H1 (cell line): Measurements from ENCODE around the gene JMJD1C. TPM values are rescaled to one million over a fixed set of nuclear protein-coding genes. Genes with fewer than 3 reads are reported as not detected.

Source experiments
- CTCF ChIA-PET: fragments of 300-600 bp; sonication (Branson Sonifier 250); formaldehyde crosslinking; loops from one replicate; lab custom pipeline; 2021; ENCODE audit not compliant: partially characterized antibody; lab: Charles Lee
- POLR2A ChIA-PET: fragments of 300-600 bp; sonication (Branson Sonifier 250); formaldehyde crosslinking; loops from one replicate; lab custom pipeline; 2021; ENCODE audit warnings: inconsistent platforms; ENCODE audit not compliant: partially characterized antibody; lab: Charles Lee
- DNase-seq, 2 experiments: peaks; one replicate each; pipeline versions ENCODE4 v3.0.0 to v3.0.0-alpha.2; 2010 to 2022; ENCODE audit warnings: low spot score in 2 of 2, low read depth in 1 of 2, mixed read lengths in 1 of 2
- FAIRE-seq: peaks from 2 replicates; lab custom pipeline; 2011; peaks lifted over from hg19 to GRCh38; lab: Jason Lieb, UNC
- H2AFZ ChIP-seq: 2 replicates; pipeline ENCODE4 v1.8.1; 2012; ENCODE audit warnings: low read length, inconsistent platforms
- H2AK5ac ChIP-seq: 2 replicates; pipeline ENCODE4 v1.6.1; 2013; ENCODE audit warnings: low read depth, low read length
- H2BK120ac ChIP-seq: replicated peaks from 2 replicates; pipeline ENCODE3; 2013; ENCODE audit warnings: low read depth, low read length, inconsistent platforms
- H2BK12ac ChIP-seq: 2 replicates; pipeline ENCODE4 v1.6.1; 2013; ENCODE audit warnings: low read depth, low read length
- H2BK15ac ChIP-seq: 2 replicates; pipeline ENCODE4 v1.6.1; 2013; ENCODE audit warnings: low read length
- H2BK20ac ChIP-seq: 2 replicates; pipeline ENCODE4 v1.6.1; 2013; ENCODE audit warnings: low read length
- H2BK5ac ChIP-seq: 2 replicates; pipeline ENCODE4 v1.6.1; 2013; ENCODE audit warnings: low read depth, low read length
- H3K14ac ChIP-seq: 2 replicates; pipeline ENCODE4 v1.6.1; 2013; ENCODE audit warnings: inconsistent platforms; ENCODE audit not compliant: insufficient read length
- H3K18ac ChIP-seq: 2 replicates; pipeline ENCODE4 v1.6.1; 2013; ENCODE audit warnings: low read length; ENCODE audit errors: extremely low read depth
- H3K23ac ChIP-seq: 2 replicates; pipeline ENCODE4 v1.6.1; 2013; ENCODE audit warnings: inconsistent platforms; ENCODE audit not compliant: insufficient read length
- H3K23me2 ChIP-seq: 2 replicates; pipeline ENCODE4 v1.6.1; 2013; ENCODE audit warnings: low read depth, low read length
- H3K27ac ChIP-seq: 2 replicates; pipeline ENCODE4 v1.6.1; 2011; ENCODE audit warnings: low read depth, low read length, inconsistent platforms
- H3K27me3 ChIP-seq, 4 experiments: replicated peaks in 1 of 4; 1 replicate in 1 of 4; 2 replicates in 3 of 4; pipeline versions ENCODE4 v1.6.1 to v1.8.1; 2011 to 2013; ENCODE audit warnings: low read length in 3 of 4, mild to moderate bottlenecking in 3 of 4, inconsistent platforms in 2 of 4, mixed read lengths in 2 of 4, moderate library complexity in 1 of 4; ENCODE audit not compliant: control insufficient read depth in 3 of 4, insufficient read depth in 3 of 4; ENCODE audit errors: extremely low read depth in 1 of 4
- H3K36me3 ChIP-seq, 4 experiments: 2 replicates each; pipeline versions ENCODE4 v1.6.1 to v1.8.1; 2011 to 2013; ENCODE audit warnings: mild to moderate bottlenecking in 4 of 4, low read length in 3 of 4, moderate library complexity in 2 of 4, control low read depth in 1 of 4, inconsistent platforms in 1 of 4; ENCODE audit not compliant: insufficient read depth in 4 of 4, control insufficient read depth in 2 of 4
- H3K4ac ChIP-seq: replicated peaks from 2 replicates; pipeline ENCODE3; 2013; ENCODE audit warnings: low read length, low read depth, mixed read lengths, inconsistent platforms; ENCODE audit not compliant: insufficient read length
- H3K4me1 ChIP-seq, 4 experiments: replicated peaks in 1 of 4; 1 replicate in 1 of 4; 2 replicates in 3 of 4; pipeline versions ENCODE4 v1.6.1 to v1.8.1; 2011 to 2013; ENCODE audit warnings: low read length in 3 of 4, inconsistent platforms in 2 of 4, mixed read lengths in 1 of 4; ENCODE audit not compliant: insufficient read depth in 4 of 4, control insufficient read depth in 3 of 4
- H3K4me2 ChIP-seq, 2 experiments: 2 replicates each; pipeline versions ENCODE4 v1.6.1 to v1.8.1; 2011 to 2013; ENCODE audit warnings: low read depth in 2 of 2, low read length in 2 of 2, control low read depth in 1 of 2, inconsistent platforms in 1 of 2, mild to moderate bottlenecking in 1 of 2; ENCODE audit not compliant: insufficient read depth in 1 of 2
- H3K4me3 ChIP-seq, 4 experiments: fragments of 200-600, 300-600 bp in 1 of 4; sonication (generic), shearing (Covaris generic), sonication (Bioruptor Twin) in 1 of 4; 2 replicates each; pipeline versions ENCODE4 v1.5.1 to v1.8.1; 2011 to 2016; ENCODE audit warnings: low read length in 4 of 4, low read depth in 3 of 4, control low read depth in 2 of 4, inconsistent platforms in 2 of 4, mild to moderate bottlenecking in 2 of 4, mixed read lengths in 1 of 4, moderate library complexity in 1 of 4; ENCODE audit not compliant: insufficient read depth in 2 of 4; ENCODE audit errors: extremely low read depth in 1 of 4
- H3K56ac ChIP-seq: replicated peaks from 2 replicates; pipeline ENCODE3; 2013; ENCODE audit warnings: low read depth, mild to moderate bottlenecking, mixed read lengths, low read length, inconsistent platforms; ENCODE audit not compliant: insufficient read length
- H3K79me1 ChIP-seq: 2 replicates; pipeline ENCODE4 v1.6.1; 2013; ENCODE audit warnings: low read depth, low read length, control low read depth
- H3K79me2 ChIP-seq, 2 experiments: 2 replicates each; pipeline versions ENCODE4 v1.6.1 to v1.8.1; 2012 to 2013; ENCODE audit warnings: low read length in 2 of 2, mild to moderate bottlenecking in 2 of 2, inconsistent platforms in 1 of 2; ENCODE audit not compliant: insufficient read depth in 2 of 2, control insufficient read depth in 1 of 2
- H3K9ac ChIP-seq, 4 experiments: replicated peaks in 1 of 4; 1 replicate in 1 of 4; 2 replicates in 3 of 4; pipeline versions ENCODE4 v1.6.1 to v1.8.1; 2011 to 2013; ENCODE audit warnings: low read depth in 3 of 4, low read length in 3 of 4, control low read depth in 2 of 4, mild to moderate bottlenecking in 2 of 4, moderate library complexity in 2 of 4, inconsistent platforms in 1 of 4; ENCODE audit errors: extremely low read depth in 1 of 4
- H3K9me3 ChIP-seq, 2 experiments: 2 replicates each; pipeline versions ENCODE4 v1.6.1 to v1.8.1; 2012 to 2013; ENCODE audit warnings: mild to moderate bottlenecking in 2 of 2, moderate library complexity in 2 of 2, control low read depth in 1 of 2, inconsistent platforms in 1 of 2, low read depth in 1 of 2, low read length in 1 of 2, mixed read lengths in 1 of 2; ENCODE audit not compliant: insufficient read depth in 2 of 2
- H4K20me1 ChIP-seq, 2 experiments: replicated peaks in 1 of 2; 2 replicates each; pipeline versions ENCODE3 to v1.8.1; 2011 to 2013; ENCODE audit warnings: inconsistent platforms in 2 of 2, low read length in 2 of 2, mild to moderate bottlenecking in 1 of 2; ENCODE audit not compliant: insufficient read depth in 2 of 2, control insufficient read depth in 1 of 2
- H4K5ac ChIP-seq: 2 replicates; pipeline ENCODE4 v1.6.1; 2013; ENCODE audit warnings: low read length, low read depth, mixed read lengths, inconsistent platforms; ENCODE audit not compliant: insufficient read length
- H4K8ac ChIP-seq: 2 replicates; pipeline ENCODE4 v1.8.0; 2013; ENCODE audit warnings: mild to moderate bottlenecking, moderate library complexity, low read length, inconsistent platforms; ENCODE audit not compliant: insufficient read depth; ENCODE audit errors: extremely low read depth
- H4K91ac ChIP-seq: replicated peaks from 2 replicates; pipeline ENCODE3; 2013; ENCODE audit warnings: low read length, mixed read lengths, inconsistent platforms; ENCODE audit not compliant: insufficient read length
- CBX5 ChIP-seq: fragments of 300-800, 300-1000 bp; sonication (generic); IDR thresholded peaks from 2 replicates; pipeline ENCODE4 v1.7.1; 2016; ENCODE audit warnings: antibody characterized with exemption, low read length, low read depth
- CHD1 ChIP-seq: IDR thresholded peaks from 2 replicates; pipeline ENCODE4 v1.6.1; 2012; ENCODE audit warnings: low read depth, low read length, improper control_type of control experiment
- GTF2F1 ChIP-seq: IDR thresholded peaks from 2 replicates; pipeline ENCODE4 v1.6.1; 2012; ENCODE audit warnings: low read depth, low read length, improper control_type of control experiment, borderline replicate concordance
- HDAC2 ChIP-seq, 2 experiments: fragments of 300-600 bp in 1 of 2; sonication (generic) in 1 of 2; IDR thresholded peaks; 2 replicates each; pipeline ENCODE4 v1.6.1; 2011 to 2012; ENCODE audit warnings: low read depth in 2 of 2, low read length in 2 of 2, mild to moderate bottlenecking in 2 of 2, moderate library complexity in 2 of 2, borderline replicate concordance in 1 of 2, inconsistent platforms in 1 of 2
- JUN ChIP-seq: IDR thresholded peaks from 2 replicates; pipeline ENCODE4 v1.6.1; 2011; ENCODE audit warnings: low read depth, mild to moderate bottlenecking, improper control_type of control experiment, low read length
- NANOG ChIP-seq: IDR thresholded peaks from 2 replicates; pipeline ENCODE4 v1.6.1; 2011; ENCODE audit warnings: low read length, low read depth, mild to moderate bottlenecking, inconsistent platforms; ENCODE audit not compliant: insufficient read depth, poor library complexity, severe bottlenecking
- NRF1 ChIP-seq: IDR thresholded peaks from 2 replicates; pipeline ENCODE4 v1.6.1; 2011; ENCODE audit warnings: mild to moderate bottlenecking, low read depth, low read length, improper control_type of control experiment
- POU5F1 ChIP-seq: IDR thresholded peaks from 2 replicates; pipeline ENCODE4 v1.6.1; 2011; ENCODE audit warnings: low read depth, mild to moderate bottlenecking, low read length, moderate library complexity
- RAD21 ChIP-seq, 2 experiments: IDR thresholded peaks in 1 of 2; conservative IDR thresholded peaks in 1 of 2; 2 replicates each; pipeline ENCODE4 v1.6.1; 2011; ENCODE audit warnings: low read depth in 2 of 2, low read length in 2 of 2, improper control_type of control experiment in 1 of 2, inconsistent platforms in 1 of 2, mild to moderate bottlenecking in 1 of 2, moderate library complexity in 1 of 2
- SAP30 ChIP-seq: fragments of 300-600 bp; sonication (generic); IDR thresholded peaks from 2 replicates; pipeline ENCODE4 v1.7.1; 2012; ENCODE audit warnings: low read length, moderate library complexity, mild to moderate bottlenecking, inconsistent platforms; ENCODE audit not compliant: insufficient read depth, insufficient replicate concordance
- SP1 ChIP-seq: IDR thresholded peaks from 2 replicates; pipeline ENCODE4 v1.6.1; 2011; ENCODE audit warnings: low read depth, low read length
- SP2 ChIP-seq: IDR thresholded peaks from 2 replicates; pipeline ENCODE4 v1.6.1; 2012; ENCODE audit warnings: mild to moderate bottlenecking, low read length, inconsistent platforms
- WGBS, 2 experiments: shearing (Covaris generic) in 1 of 2; methylation state at CpG; one replicate each; pipeline versions ENCODE4 v1.1.6 to v1.1.7; 2013 to 2015; ENCODE audit warnings: low lambda C conversion rate in 2 of 2, mixed read lengths in 2 of 2, inconsistent platforms in 1 of 2, low coverage in 1 of 2, missing lambda C conversion rate in 1 of 2; ENCODE audit not compliant: insufficient replicate concordance in 2 of 2, insufficient coverage in 1 of 2, insufficient read length in 1 of 2; ENCODE audit errors: extremely low coverage in 1 of 2, missing lambda C conversion rate in 1 of 2; 5-methylcytosine and 5-hydroxymethylcytosine counted together
- polyA plus RNA-seq, 7 experiments: library from polyadenylated mRNA; depleted of rRNA in 3 of 7; stranded (reverse) in 5 of 7; unstranded in 2 of 7; fragments of >200 nt in 5 of 7; fragments of 200-250 nt in 2 of 7; gene quantifications; 1 replicate in 5 of 7; 2 replicates in 1 of 7; 4 replicates in 1 of 7; pipeline versions ENCODE4 v1.2.1 to v1.2.3, GENCODE V29; 2011 to 2013; ENCODE audit warnings: missing spikeins in 2 of 7, mixed read lengths in 2 of 7
- total RNA-seq: library from RNA; stranded (reverse); fragmentation: NEBNext Ultra II Directional; extraction: Animal tissue kit (Norgen Biotek cat#: 25700); gene quantifications from 2 replicates; pipeline ENCODE4 v1.2.1, GENCODE V29; 2021

Gene JMJD1C
- total and polyA plus RNA-seq, 2 of the 8 experiments (the other 6 are each of a cell fraction or from before 2014, with no cell fraction given) = 54.5 to 210 TPM

DNA sequence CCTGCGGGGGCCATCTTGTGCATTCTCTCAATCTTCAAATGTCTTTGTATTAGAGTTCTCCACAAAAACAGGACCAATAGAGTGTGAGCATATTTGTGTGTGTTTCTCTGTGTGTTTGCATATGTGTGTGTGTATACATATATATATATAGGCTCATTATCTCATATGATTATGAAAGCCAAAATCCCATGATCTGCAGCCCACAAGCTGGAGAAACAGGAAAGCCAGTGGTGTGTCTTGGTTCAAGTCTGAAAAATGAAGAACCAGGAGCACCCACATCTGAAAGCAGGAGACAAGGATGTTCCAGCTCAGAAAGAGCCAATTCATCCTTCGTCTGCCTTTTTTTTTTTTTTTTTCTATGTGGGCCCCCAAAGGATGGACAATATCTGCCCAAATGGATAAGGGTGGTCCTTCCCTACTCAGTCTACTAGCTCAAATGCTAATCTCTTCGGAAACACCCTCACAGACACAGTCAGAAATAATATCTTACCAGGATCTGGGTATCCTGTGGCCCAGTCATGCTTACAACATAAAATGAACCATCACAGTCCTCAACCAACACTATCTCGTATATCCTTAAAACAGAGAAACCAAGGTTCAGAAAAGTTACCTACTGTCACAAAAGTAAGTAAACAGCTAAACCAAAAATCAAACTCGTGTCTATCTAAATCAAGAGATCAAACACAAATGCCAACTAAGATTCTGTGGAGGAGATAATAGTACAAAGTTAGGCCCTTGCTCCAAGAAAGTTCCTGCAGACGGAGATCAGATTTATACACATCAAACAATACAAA lies 141.9 kb downstream of the JMJD1C start:
- no peaks in the 10 kb centered on the region; the same call in none of the 2 replicates for H3K79me1 ChIP-seq
- H4K8ac ChIP-seq = no peak overlapping the region
- H3K56ac ChIP-seq = no peak overlapping the region
- no peak overlapping the region for H3K4ac ChIP-seq
- H3K27me3 ChIP-seq = no peaks in the 10 kb centered on the region
- no peak overlapping the region for H2BK120ac ChIP-seq
- CTCF ChIA-PET = interaction anchor here (0.6 to 1.6 kb wide), 4 partner anchors 49 to 353 kb away, joined by 3 to 6 read pairs (median 4); no protein-coding TSS in a partner anchor
- no peak overlapping the region for H2BK12ac ChIP-seq
- no peak overlapping the region for H3K18ac ChIP-seq
- H3K23ac ChIP-seq = no peak overlapping the region
- FAIRE-seq (no peak), DNase-seq (no peak)
- H3K9me3 ChIP-seq = no peaks in the 10 kb centered on the region
- WGBS, 2 experiments = 83% methylated on average over 6 of the region's 6 CpGs; no CpG with 5 or more reads in 1 of the 2 experiments
- no peak overlapping the region for H4K91ac ChIP-seq
- H3K4me1 ChIP-seq = 0 out of 7 replicates have a peak, but pooled peaks cover 0 to 2% (median 0%) of the 10 kb centered on the region in 4 experiments
- no peak overlapping the region for H3K4me3 ChIP-seq
- H3K4me2 ChIP-seq = no peak overlapping the region
- H4K20me1 ChIP-seq = no peaks in the 10 kb centered on the region
- no peak overlapping the region for H3K9ac ChIP-seq
- POLR2A ChIA-PET = no interaction called here
- H3K23me2 ChIP-seq = no peaks in the 10 kb centered on the region
- H2AFZ ChIP-seq = no peak overlapping the region
- no peak overlapping the region for H3K27ac ChIP-seq
- peaks cover 0 to 32% of the 10 kb centered on the region in 2 experiments; a peak in 2 of 4 replicates for H3K79me2 ChIP-seq
- no peak overlapping the region for H2AK5ac ChIP-seq
- H3K14ac ChIP-seq = no peak overlapping the region
- no peak overlapping the region for H2BK15ac ChIP-seq
- H2BK20ac ChIP-seq = no peak overlapping the region
- no peaks in the 10 kb centered on the region for H3K36me3 ChIP-seq
- no peak overlapping the region for H2BK5ac ChIP-seq
- no peak overlapping the region for H4K5ac ChIP-seq
- TF ChIP-seq CHD1 = no peak
- TF ChIP-seq SAP30 = no peak
- no peak for TF ChIP-seq NRF1
- TF ChIP-seq JUN = no peak
- TF ChIP-seq RAD21 (IDR thresholded peaks at IDR 0.05 in 1 of 2, conservative IDR thresholded peaks at IDR 0.05 in 1 of 2; ENCODE audit: low read depth in 2 of 2, low read length in 2 of 2) = no peak
- no peak for TF ChIP-seq SP2
- no peak for TF ChIP-seq HDAC2 (IDR thresholded peaks at IDR 0.05; ENCODE audit: borderline replicate concordance in 1 of 2, low read depth in 2 of 2, low read length in 2 of 2)
- TF ChIP-seq CBX5 = no peak
- TF ChIP-seq NANOG = no peak
- TF ChIP-seq SP1 = no peak
- TF ChIP-seq GTF2F1 = no peak
- TF ChIP-seq POU5F1 = no peak
